Endometrial microvascular endothelial cells (primary cell): ENCODE results near the gene OR2M3. TPM values are rescaled to one million over a fixed set of nuclear protein-coding genes. Genes with fewer than 3 reads are reported as not detected.

ENCODE experiments used
- total RNA-seq: library from RNA; depleted of rRNA; stranded (reverse); fragments of >200 nt; gene quantifications from one replicate; pipeline ENCODE4 v1.2.3, GENCODE V29; 2015; ENCODE audit errors: inconsistent ontology term

The OR2M3 gene
- total RNA-seq, 1 donor from 2014 or later, result not detected

Other genes starting within 250 kb of the OR2M3 start
- gene OR2L8, start 248.4 kb upstream of the OR2M3 start, total RNA-seq, result not detected
- not detected for gene OR2AK2, start 232.0 kb upstream of the OR2M3 start, total RNA-seq
- gene OR2L5, start 183.6 kb upstream of the OR2M3 start, total RNA-seq, result not detected
- gene OR2L2, start 167.2 kb upstream of the OR2M3 start, total RNA-seq, result not detected
- gene OR2L3, start 150.4 kb upstream of the OR2M3 start, total RNA-seq, result not detected
- gene OR2L13, start 102.1 kb upstream of the OR2M3 start, total RNA-seq, result not detected
- gene OR2M5, start 52.1 kb upstream of the OR2M3 start, total RNA-seq, result not detected
- gene OR2M2, start 22.4 kb upstream of the OR2M3 start, total RNA-seq, result not detected
- gene OR2M4, start 34.2 kb downstream of the OR2M3 start, total RNA-seq, result not detected
- gene OR2T33, start 80.7 kb downstream of the OR2M3 start, total RNA-seq, result not detected
- gene OR2T12, start 106.2 kb downstream of the OR2M3 start, total RNA-seq, result not detected
- gene OR2M7, start 127.3 kb downstream of the OR2M3 start, total RNA-seq, result not detected
- gene OR14C36, start 151.5 kb downstream of the OR2M3 start, total RNA-seq, result not detected
- not detected for gene OR2T4, start 164.4 kb downstream of the OR2M3 start, total RNA-seq
- gene OR2T6, start 178.5 kb downstream of the OR2M3 start, total RNA-seq, result not detected
- not detected for gene OR2T1, start 205.8 kb downstream of the OR2M3 start, total RNA-seq
- gene OR2T2, start 248.4 kb downstream of the OR2M3 start, total RNA-seq, result not detected